ENCODE measurements around the gene PLA2G4E.

DNA sequence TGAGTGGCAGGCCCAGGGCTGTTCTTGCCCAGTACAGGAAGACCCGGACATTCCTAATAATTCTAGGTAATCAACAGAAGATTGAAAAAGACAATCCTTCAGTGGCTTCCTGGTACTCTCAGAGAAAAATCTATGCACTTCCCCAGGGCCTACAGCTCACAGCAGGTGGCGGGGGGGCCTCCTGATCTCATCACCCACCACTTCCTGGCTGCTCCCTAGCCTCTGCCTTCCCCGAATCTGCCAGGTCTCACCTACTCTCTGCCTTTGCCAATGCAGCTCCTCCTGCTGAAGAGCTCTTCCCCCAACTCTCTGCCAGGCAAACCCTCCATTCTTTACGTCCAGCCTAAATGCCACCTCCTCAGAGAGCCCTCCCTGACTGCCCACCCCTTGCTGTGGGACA lies 86.0 kb downstream of the PLA2G4E start:
- TF ChIP-seq, protein P1, sequence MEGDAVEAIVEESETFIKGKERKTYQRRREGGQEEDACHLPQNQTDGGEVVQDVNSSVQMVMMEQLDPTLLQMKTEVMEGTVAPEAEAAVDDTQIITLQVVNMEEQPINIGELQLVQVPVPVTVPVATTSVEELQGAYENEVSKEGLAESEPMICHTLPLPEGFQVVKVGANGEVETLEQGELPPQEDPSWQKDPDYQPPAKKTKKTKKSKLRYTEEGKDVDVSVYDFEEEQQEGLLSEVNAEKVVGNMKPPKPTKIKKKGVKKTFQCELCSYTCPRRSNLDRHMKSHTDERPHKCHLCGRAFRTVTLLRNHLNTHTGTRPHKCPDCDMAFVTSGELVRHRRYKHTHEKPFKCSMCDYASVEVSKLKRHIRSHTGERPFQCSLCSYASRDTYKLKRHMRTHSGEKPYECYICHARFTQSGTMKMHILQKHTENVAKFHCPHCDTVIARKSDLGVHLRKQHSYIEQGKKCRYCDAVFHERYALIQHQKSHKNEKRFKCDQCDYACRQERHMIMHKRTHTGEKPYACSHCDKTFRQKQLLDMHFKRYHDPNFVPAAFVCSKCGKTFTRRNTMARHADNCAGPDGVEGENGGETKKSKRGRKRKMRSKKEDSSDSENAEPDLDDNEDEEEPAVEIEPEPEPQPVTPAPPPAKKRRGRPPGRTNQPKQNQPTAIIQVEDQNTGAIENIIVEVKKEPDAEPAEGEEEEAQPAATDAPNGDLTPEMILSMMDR (IDR thresholded peaks at IDR 0.05 in 4 of 5, conservative IDR thresholded peaks at IDR 0.05 in 1 of 5), result no peak
- no peak for TF ChIP-seq POLR2A (IDR thresholded peaks at IDR 0.05)
